GM19025 (cell line): ENCODE measurements around the gene MTNR1A.

Experiments used
- ATAC-seq: cut with Tn5 transposase; IDR thresholded peaks from one replicate; pipeline ENCODE4 v1.9.1; 2021; ENCODE audit warnings: mild to moderate bottlenecking, low read depth, moderate library complexity; ENCODE audit not compliant: unreplicated experiment

The MTNR1A gene

GRCh38 chr4:186554914-186555827, at the start of gene MTNR1A:
Gene MTNR1A (minus strand): TSS chr4:186555567. CDS start chr4:186555365, 202 bp downstream.
- no peak for ATAC-seq

GRCh38 chr4:186604124-186604807, 48.9 kb upstream of the MTNR1A start:
- ATAC-seq = no peak

- no peak for ATAC-seq
Measured at GRCh38 chr4:186602978-186603377, 47.6 kb upstream of the MTNR1A start.

GRCh38 chr4:186599483-186599882, 44.1 kb upstream of the MTNR1A start:
- ATAC-seq = no peak

GRCh38 chr4:186598686-186599085, 43.3 kb upstream of the MTNR1A start:
- ATAC-seq = no peak

GRCh38 chr4:186596850-186597390, 41.6 kb upstream of the MTNR1A start:
- ATAC-seq = no peak

- ATAC-seq = no peak
Measured at GRCh38 chr4:186596346-186596745, 41.0 kb upstream of the MTNR1A start.

- ATAC-seq = no peak
Measured at GRCh38 chr4:186593587-186593973, 38.2 kb upstream of the MTNR1A start.

- ATAC-seq = no peak
Measured at GRCh38 chr4:186592966-186593586, 37.7 kb upstream of the MTNR1A start.

GRCh38 chr4:186592445-186592844, 37.1 kb upstream of the MTNR1A start:
- ATAC-seq = no peak

GRCh38 chr4:186591651-186592050, 36.3 kb upstream of the MTNR1A start:
- ATAC-seq = no peak

GRCh38 chr4:186588503-186588902, 33.1 kb upstream of the MTNR1A start:
- ATAC-seq = no peak

- ATAC-seq = no peak
Measured at GRCh38 chr4:186587416-186588018, 32.1 kb upstream of the MTNR1A start.

- no peak for ATAC-seq
Measured at GRCh38 chr4:186586205-186586604, 30.8 kb upstream of the MTNR1A start.

- ATAC-seq = no peak
Measured at GRCh38 chr4:186584912-186585311, 29.5 kb upstream of the MTNR1A start.

- no peak for ATAC-seq
Measured at GRCh38 chr4:186581421-186581820, 26.1 kb upstream of the MTNR1A start.

- no peak for ATAC-seq
Measured at GRCh38 chr4:186580669-186581068, 25.3 kb upstream of the MTNR1A start.

GRCh38 chr4:186570193-186570996, 15.0 kb upstream of the MTNR1A start:
- ATAC-seq = no peak

GRCh38 chr4:186569533-186570192, 14.3 kb upstream of the MTNR1A start:
- ATAC-seq = no peak
